PFSK-1 (cell line): ENCODE data around the gene WNT6.

ENCODE experiments used
- FOXP2 ChIP-seq: optimal IDR thresholded peaks from 2 replicates; pipeline ENCODE3; 2011; ENCODE audit warnings: borderline replicate concordance, control low read depth, inconsistent platforms; ENCODE audit not compliant: insufficient read depth; ENCODE audit errors: extremely low read length, extremely low read depth
- POLR2AphosphoS5 ChIP-seq: IDR thresholded peaks from 2 replicates; pipeline ENCODE4 v1.6.1; 2012; ENCODE audit warnings: low read depth, mild to moderate bottlenecking, control low read depth, low read length, moderate library complexity
- REST ChIP-seq, 2 experiments: IDR thresholded peaks; 2 replicates each; pipeline versions ENCODE4 v1.6.1 to v1.8.0; 2011 to 2012; ENCODE audit warnings: low read depth in 2 of 2, low read length in 2 of 2, control low read depth in 1 of 2, inconsistent platforms in 1 of 2, mild to moderate bottlenecking in 1 of 2, moderate library complexity in 1 of 2; ENCODE audit not compliant: insufficient read depth in 1 of 2
- SIN3A ChIP-seq: IDR thresholded peaks from 2 replicates; pipeline ENCODE4 v1.6.1; 2012; ENCODE audit warnings: mild to moderate bottlenecking, low read length, moderate library complexity, borderline replicate concordance; ENCODE audit not compliant: insufficient read depth
- TAF1 ChIP-seq: IDR thresholded peaks from 2 replicates; pipeline ENCODE4 v1.6.1; 2012; ENCODE audit warnings: low read length, control low read depth, borderline replicate concordance; ENCODE audit not compliant: insufficient read depth

WNT6 gene

GRCh38 chr2:218860950-218861381, 1.4 kb downstream of the WNT6 start:
- TF ChIP-seq REST (IDR thresholded peaks at IDR 0.05; ENCODE audit: insufficient read depth in 1 of 2, low read depth in 2 of 2, low read length in 2 of 2) (no peak), FOXP2 (no peak), SIN3A (no peak), POLR2AphosphoS5 (no peak), TAF1 (no peak)

- no peak for TF ChIP-seq REST (IDR thresholded peaks at IDR 0.05; ENCODE audit: insufficient read depth in 1 of 2, low read depth in 2 of 2, low read length in 2 of 2)
- TF ChIP-seq FOXP2 = no peak
- TF ChIP-seq SIN3A = no peak
Observed at GRCh38 chr2:218861645-218862318, 2.2 kb downstream of the WNT6 start.

GRCh38 chr2:218863021-218863520, 3.5 kb downstream of the WNT6 start:
- TF ChIP-seq POLR2AphosphoS5 = no peak
- TF ChIP-seq FOXP2 = no peak
- TF ChIP-seq SIN3A = no peak
- TF ChIP-seq TAF1 = no peak
- no peak for TF ChIP-seq REST (IDR thresholded peaks at IDR 0.05; ENCODE audit: insufficient read depth in 1 of 2, low read depth in 2 of 2, low read length in 2 of 2)

GRCh38 chr2:218865396-218865795, 5.8 kb downstream of the WNT6 start:
- no peak for TF ChIP-seq POLR2AphosphoS5
- TF ChIP-seq REST (IDR thresholded peaks at IDR 0.05; ENCODE audit: insufficient read depth in 1 of 2, low read depth in 2 of 2, low read length in 2 of 2) = no peak
- no peak for TF ChIP-seq TAF1
- TF ChIP-seq FOXP2 = no peak
- TF ChIP-seq SIN3A = no peak

- TF ChIP-seq SIN3A (no peak), POLR2AphosphoS5 (no peak), FOXP2 (no peak), TAF1 (no peak), REST (IDR thresholded peaks at IDR 0.05; ENCODE audit: insufficient read depth in 1 of 2, low read depth in 2 of 2, low read length in 2 of 2) (no peak)
Observed at GRCh38 chr2:218865999-218866398, 6.4 kb downstream of the WNT6 start.
